Cortex of kidney (tissue), 1 donor: Measurements from ENCODE around the gene TMEM225B.
"Not testable (repeated sequence)": the region's sequence is repeated elsewhere in the genome, so short reads cannot be mapped to it uniquely, and the experiment has no call there.

ENCODE experiments used
- DNase-seq: peaks from one replicate; lab custom pipeline; 2025; lab: John Stamatoyannopoulos, UW

Gene TMEM225B

GRCh38 chr7:99623702-99624447 is 25.8 kb downstream of the TMEM225B start:
- no peak for DNase-seq

- DNase-seq: no peak
These were observed 26.4 kb downstream of the TMEM225B start for GRCh38 chr7:99624484-99624883.

- DNase-seq: no peak
These were observed 27.3 kb downstream of the TMEM225B start for GRCh38 chr7:99625321-99625720.

- no peak for DNase-seq
These were observed 27.9 kb downstream of the TMEM225B start for GRCh38 chr7:99625961-99626360.

GRCh38 chr7:99626661-99627060 is 28.6 kb downstream of the TMEM225B start:
- no peak for DNase-seq

GRCh38 chr7:99627513-99627912 is 29.4 kb downstream of the TMEM225B start:
- DNase-seq: no peak

- no peak for DNase-seq
These were observed 30.7 kb downstream of the TMEM225B start for GRCh38 chr7:99628471-99629465.

- no peak for DNase-seq
These were observed 31.6 kb downstream of the TMEM225B start for GRCh38 chr7:99629643-99630042.

- no peak for DNase-seq
These were observed 33.4 kb downstream of the TMEM225B start for GRCh38 chr7:99631295-99632109.

GRCh38 chr7:99637414-99637813 is 39.3 kb downstream of the TMEM225B start:
- not testable (repeated sequence) for DNase-seq

GRCh38 chr7:99638731-99639130 is 40.7 kb downstream of the TMEM225B start:
- DNase-seq: no peak

- DNase-seq: no peak
These were observed 41.2 kb downstream of the TMEM225B start for GRCh38 chr7:99639267-99639666.

GRCh38 chr7:99642027-99642426 is 44.0 kb downstream of the TMEM225B start:
- DNase-seq: no peak

GRCh38 chr7:99643464-99643863 is 45.4 kb downstream of the TMEM225B start:
- no peak for DNase-seq

- no peak for DNase-seq
These were observed 46.4 kb downstream of the TMEM225B start for GRCh38 chr7:99644431-99644830.

GRCh38 chr7:99645590-99645989 is 47.5 kb downstream of the TMEM225B start:
- no peak for DNase-seq

- no peak for DNase-seq
These were observed 50.8 kb downstream of the TMEM225B start for GRCh38 chr7:99648843-99649242.

GRCh38 chr7:99651290-99651689 is 53.2 kb downstream of the TMEM225B start:
- no peak for DNase-seq

GRCh38 chr7:99652671-99653070 is 54.6 kb downstream of the TMEM225B start:
- DNase-seq: no peak

- not testable (repeated sequence) for DNase-seq
These were observed 55.2 kb downstream of the TMEM225B start for GRCh38 chr7:99653269-99653668.

- DNase-seq: no peak
These were observed 55.7 kb downstream of the TMEM225B start for GRCh38 chr7:99653754-99654153.

GRCh38 chr7:99654626-99655025 is 56.6 kb downstream of the TMEM225B start:
- DNase-seq: not testable (repeated sequence)
